ES-I3 (cell line): ENCODE measurements around the gene AFAP1.

Source experiments
- H3K36me3 ChIP-seq: 2 replicates; pipeline ENCODE4 v1.6.1; 2013; ENCODE audit warnings: mild to moderate bottlenecking, low read length, control low read depth, moderate library complexity; ENCODE audit not compliant: insufficient read depth
- H3K4me1 ChIP-seq: 2 replicates; pipeline ENCODE4 v1.6.1; 2013; ENCODE audit warnings: mild to moderate bottlenecking, control low read depth, low read length; ENCODE audit not compliant: insufficient read depth
- H3K9ac ChIP-seq: 2 replicates; pipeline ENCODE4 v1.6.1; 2013; ENCODE audit warnings: low read depth, mild to moderate bottlenecking, low read length, moderate library complexity
- H3K9me3 ChIP-seq: 2 replicates; pipeline ENCODE4 v1.6.1; 2013; ENCODE audit warnings: mild to moderate bottlenecking, low read length, moderate library complexity; ENCODE audit not compliant: control insufficient read depth, insufficient read depth

AFAP1 gene

DNA sequence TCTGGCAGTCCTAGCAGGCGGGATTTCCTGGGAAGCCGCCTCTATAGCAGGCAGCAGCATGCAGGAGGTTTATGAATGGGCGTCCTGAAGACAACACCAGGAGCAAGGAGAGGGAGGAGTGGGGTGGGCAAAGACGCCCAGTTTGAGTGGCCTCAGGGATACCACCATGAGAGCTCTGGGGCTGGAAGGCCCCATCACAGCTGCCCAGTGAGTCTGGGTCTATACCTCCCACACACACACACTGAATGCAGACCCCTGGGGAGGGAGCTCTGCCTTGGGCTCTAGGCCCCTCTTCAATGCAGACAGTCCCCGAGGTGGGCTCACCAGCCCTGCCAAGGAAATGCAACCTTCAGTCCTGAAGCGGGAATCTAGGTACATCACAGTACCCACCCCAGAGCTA, 98.6 kb downstream of the AFAP1 start:
- Histone ChIP-seq H3K4me1 (peaks cover 21% of the 10 kb centered on the region), H3K9ac (no peak overlapping the region), H3K36me3 (peaks cover 34% of the 10 kb centered on the region), H3K9me3 (no peaks in the 10 kb centered on the region)

DNA sequence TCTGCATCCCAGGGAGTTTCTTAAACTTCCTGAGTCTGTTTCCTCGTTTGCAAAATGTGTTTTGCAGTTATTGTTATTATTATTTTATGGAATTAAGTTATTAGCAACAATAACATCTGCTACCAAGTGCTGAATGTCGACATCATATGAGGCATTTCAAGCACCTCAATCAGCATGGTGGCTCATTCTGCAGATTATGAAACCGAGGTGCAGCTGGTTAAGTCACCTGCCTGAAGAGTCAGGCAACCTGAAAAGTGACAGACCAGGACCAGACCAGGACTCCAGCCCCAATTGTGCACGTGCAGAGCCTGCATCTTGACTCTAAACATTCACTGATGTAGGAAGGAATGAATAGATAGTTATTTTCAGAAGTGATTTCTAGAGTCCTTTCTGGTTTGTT, 99.8 kb downstream of the AFAP1 start:
- H3K9me3 ChIP-seq, result no peaks in the 10 kb centered on the region
- no peak overlapping the region for H3K9ac ChIP-seq
- peaks cover 37% of the 10 kb centered on the region for H3K36me3 ChIP-seq
- H3K4me1 ChIP-seq, result peaks cover 21% of the 10 kb centered on the region

DNA sequence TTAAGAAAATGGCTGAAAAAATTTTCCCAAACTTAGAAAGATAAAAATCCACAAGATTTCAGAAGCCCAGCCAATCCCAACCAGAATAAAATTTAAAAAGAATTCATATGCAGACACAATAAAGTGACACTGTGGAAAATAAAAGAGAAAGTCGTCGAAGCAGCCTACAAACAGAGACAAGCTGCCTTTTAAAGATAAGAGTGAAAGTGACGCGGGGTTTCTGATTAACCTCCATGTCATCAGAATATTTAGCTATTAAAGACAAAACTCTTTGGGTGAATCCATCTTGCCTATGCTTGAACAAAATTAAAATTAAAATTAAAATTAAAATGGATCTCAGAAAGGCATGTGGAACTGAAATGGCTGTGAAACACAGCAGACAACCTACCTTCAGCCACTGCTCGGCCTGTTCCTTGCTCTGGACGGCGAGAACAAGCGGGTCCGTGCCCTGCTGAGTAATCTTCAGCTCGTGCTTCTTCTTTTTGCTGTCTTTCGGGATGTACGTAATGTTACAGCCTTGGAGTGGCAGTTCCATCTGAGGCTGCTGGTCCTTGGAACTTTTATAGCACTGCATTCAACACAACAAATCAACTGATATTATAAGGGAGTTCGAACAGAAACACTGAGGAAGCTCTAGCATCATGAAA, 101.4 kb downstream of the AFAP1 start:
- no peak overlapping the region for H3K9ac ChIP-seq
- peaks cover 12% of the 10 kb centered on the region for H3K4me1 ChIP-seq
- no peaks in the 10 kb centered on the region; the same call in 1 of the 2 replicates for H3K9me3 ChIP-seq
- H3K36me3 ChIP-seq, result peaks cover 39% of the 10 kb centered on the region

DNA sequence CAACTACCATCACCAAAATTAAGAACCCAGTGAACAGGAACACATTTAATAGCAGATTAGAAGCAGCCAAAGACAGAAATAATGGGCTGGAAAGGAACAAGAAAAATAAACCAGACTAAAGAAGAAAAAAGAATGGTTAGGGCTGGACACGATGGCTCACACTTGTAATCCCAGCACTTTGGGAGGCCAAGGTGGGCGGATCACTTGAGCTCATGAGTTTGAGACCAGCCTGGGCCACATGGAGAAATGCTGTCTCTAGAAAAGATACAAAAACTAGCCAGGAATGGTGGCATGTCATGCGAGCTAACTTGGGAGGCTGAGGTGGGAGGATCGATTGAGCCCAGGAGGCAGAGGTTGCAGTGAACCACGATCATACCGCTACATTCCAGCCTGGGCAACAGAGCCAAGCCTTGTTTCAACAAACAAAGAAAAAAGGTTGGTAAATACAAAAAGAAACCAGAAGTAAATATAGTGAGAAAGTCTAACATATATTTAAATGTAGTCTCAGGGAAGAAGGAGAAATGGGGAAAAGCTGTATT, 102.0 kb downstream of the AFAP1 start:
- H3K9ac ChIP-seq, result no peak overlapping the region
- H3K4me1 ChIP-seq, result peaks cover 6% of the 10 kb centered on the region; the same call in 1 of the 2 replicates
- H3K9me3 ChIP-seq, result peaks cover under 1% of the 10 kb centered on the region; the same call in 1 of the 2 replicates
- peaks cover 39% of the 10 kb centered on the region for H3K36me3 ChIP-seq

DNA sequence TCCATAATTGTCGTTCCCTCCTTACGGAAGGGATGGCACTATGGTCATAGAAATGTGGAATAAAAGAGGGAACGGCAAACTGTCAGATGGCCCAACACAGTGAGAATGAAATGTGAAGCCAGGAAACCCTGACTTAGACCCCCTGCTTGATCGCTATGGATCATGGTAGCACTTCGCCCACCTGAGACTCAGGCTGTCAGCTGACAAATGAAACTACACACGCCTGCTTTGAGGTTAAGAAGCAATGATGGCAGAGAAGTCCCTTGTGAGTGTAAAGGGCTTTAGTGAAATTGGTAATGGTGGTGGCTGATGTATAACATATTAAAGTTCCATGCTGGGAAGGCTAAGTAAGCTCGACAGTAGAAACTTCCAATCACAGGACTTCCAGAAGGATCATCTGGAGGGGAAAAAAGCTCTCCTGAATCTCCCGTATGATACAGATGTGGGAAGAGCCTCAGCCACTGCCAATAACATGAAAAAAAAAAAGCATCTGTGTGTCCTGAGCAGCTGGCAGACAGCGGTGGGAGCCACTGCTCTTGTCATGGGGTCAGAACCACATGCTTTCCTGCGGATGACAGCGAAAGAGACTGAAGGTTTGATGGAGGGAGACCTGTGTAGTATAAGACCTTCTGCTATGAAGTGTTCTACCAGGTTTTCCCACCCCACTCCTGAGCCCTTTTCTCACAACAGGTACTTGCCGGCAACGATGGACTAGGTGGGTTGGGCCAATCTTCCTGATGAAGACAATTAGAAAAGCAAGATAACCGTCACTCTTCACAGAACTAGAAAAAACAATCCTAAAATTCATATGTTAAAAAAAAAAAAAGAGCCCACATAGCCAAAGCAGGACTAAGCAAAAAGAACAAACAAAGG, 107.6 kb downstream of the AFAP1 start:
- Histone ChIP-seq H3K9ac (no peak overlapping the region), H3K36me3 (peaks cover 25% of the 10 kb centered on the region), H3K4me1 (peaks cover 7% of the 10 kb centered on the region), H3K9me3 (peaks cover 3% of the 10 kb centered on the region; the same call in 1 of the 2 replicates)

DNA sequence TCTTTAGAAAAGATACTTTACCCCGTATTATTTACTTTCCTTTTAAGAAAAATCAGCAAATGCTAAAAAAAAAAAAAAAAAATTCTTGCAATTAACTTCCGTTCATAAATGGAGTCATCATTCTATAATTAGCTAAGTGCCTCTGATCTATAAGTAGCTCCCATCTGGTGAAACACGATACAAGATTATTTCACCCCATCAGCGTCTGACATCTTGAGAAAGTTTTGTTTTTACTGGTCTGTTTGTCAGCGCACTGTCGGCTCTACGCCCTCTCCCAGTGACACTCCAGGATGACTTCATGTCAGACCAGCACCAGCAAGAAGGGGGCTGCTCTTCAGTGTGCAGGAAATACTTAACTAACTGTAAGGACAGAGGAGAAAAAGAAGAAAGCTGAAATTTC, 108.3 kb downstream of the AFAP1 start:
- Histone ChIP-seq H3K36me3 (peaks cover 20% of the 10 kb centered on the region), H3K4me1 (peaks cover 15% of the 10 kb centered on the region), H3K9me3 (peaks cover 3% of the 10 kb centered on the region; the same call in 1 of the 2 replicates), H3K9ac (no peak overlapping the region)

DNA sequence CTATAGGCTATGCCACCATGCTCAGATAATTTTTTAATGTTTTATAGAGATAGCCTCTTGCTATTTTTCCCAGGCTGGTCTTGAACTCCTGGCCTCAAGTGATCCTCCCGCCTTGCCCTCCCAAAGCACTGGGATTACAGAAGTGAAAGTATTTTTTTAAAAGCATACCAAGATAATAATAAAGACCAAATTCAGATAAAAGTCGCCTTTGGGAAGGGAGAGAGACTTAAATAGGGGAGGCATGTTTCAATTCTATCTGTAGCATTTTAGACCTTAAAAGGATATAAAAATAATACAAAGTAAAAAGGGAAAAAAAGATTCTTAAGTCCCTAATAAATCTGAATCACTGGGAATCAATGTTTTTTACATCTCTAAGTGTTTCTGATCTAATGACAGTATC, 108.9 kb downstream of the AFAP1 start:
- Histone ChIP-seq H3K9ac (no peak overlapping the region), H3K9me3 (peaks cover 3% of the 10 kb centered on the region; the same call in 1 of the 2 replicates), H3K36me3 (peaks cover 14% of the 10 kb centered on the region; the same call in 1 of the 2 replicates), H3K4me1 (peaks cover 19% of the 10 kb centered on the region)

DNA sequence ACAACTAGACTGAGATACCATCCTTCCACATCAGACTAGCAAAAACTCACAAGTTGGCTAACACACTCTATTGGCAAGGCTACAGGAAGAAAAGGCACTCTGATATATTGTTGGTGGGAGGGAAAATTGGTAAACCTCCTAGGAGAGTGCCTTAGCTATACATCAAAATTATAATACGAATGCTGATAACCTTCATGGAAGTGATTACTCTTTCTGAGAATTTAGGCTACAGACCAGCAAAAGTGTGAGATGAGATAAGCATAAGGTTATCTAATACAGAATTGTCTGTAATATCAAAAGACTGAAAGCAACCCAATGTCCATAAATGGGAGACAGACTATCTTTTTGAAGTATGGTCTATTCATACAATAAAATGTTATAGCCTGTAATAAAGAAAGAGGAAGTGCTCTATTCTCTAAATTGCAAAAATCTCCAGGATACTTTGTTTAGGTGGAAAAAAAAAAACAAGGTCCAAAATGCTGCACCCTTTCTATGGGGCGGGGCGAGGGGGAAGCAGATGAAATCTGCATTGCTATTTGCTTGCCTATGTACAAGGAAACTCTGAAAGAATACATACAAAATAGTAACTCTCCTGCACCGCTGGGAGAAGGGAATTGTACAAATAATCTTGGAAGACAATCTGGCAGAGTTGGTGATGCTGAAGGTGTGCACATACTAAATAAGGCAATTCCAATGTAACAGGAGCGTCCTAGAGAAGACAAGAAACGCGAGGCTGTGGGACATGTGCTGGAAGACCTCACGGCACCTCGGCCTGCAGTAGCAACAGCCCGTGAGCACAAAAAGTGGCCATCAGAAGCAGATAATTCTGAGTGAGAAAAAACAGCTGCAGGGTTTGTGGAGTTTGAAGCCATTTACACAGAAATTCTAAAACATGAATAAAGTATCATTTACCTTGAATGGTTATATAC, 109.7 kb downstream of the AFAP1 start:
- peaks cover 25% of the 10 kb centered on the region for H3K4me1 ChIP-seq
- no peak overlapping the region for H3K9ac ChIP-seq
- peaks cover 14% of the 10 kb centered on the region; the same call in 1 of the 2 replicates for H3K36me3 ChIP-seq
- peaks cover 3% of the 10 kb centered on the region; the same call in 1 of the 2 replicates for H3K9me3 ChIP-seq

DNA sequence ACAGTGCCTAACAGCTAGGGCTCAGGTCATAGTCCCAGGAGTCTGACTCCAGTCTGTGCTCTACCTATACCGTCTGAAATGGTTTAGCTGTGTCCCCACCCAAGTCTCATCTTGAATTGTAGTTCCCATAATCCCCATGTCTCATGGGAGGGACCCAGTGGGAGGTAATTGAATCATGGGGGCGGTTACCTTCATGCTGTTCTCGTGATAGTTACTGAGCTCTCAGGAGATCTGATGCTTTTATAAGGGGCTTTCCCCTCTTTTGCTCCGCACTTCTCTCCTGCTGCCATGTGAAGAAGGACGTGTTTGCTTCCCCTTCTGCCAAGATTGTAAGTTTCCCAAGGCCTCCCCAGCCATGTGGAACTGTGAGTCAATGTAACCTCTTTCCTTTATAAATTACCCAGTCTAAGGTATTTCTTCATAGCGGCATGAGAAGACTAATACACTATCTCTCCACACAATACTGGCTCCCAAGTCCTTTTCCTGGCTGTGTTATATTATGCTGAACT, 110.8 kb downstream of the AFAP1 start:
- Histone ChIP-seq H3K9me3 (peaks cover 3% of the 10 kb centered on the region; the same call in 1 of the 2 replicates), H3K9ac (no peak overlapping the region), H3K36me3 (peaks cover 14% of the 10 kb centered on the region; the same call in 1 of the 2 replicates), H3K4me1 (peaks cover 25% of the 10 kb centered on the region)

DNA sequence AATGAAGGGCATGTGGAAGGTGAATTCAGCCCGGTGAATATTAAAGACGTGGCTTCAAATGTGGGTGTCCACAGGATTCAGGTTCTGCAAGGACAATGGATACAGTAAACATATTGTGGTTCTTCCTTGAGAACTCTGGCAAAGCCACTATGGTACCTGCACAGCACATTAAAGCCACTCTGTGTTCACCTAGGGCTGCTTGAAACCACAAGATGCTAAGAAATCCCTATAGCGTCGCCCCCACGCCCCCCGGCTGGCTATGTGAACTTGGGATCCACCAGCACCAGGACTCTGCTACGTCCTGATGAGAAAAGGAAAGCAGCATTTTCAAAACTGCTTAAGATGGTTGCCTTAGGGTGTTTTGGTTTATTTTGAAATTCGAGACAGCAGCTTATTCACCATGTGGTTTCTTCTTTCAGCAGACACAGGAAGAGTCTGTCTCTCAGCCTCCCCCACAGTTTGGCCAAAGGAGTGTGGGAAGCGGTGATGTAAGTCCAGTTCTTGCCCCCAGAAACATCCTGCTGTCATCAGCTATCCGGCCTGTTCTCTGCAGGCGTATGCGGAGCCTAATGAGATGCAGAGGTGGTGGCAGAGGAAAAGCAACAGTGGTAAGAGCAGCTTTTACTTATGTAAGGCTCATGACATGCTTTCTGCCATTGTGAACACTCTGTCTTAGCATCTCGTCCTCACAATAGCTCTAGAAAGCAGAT, 111.5 kb downstream of the AFAP1 start:
- H3K4me1 ChIP-seq, result peaks cover 25% of the 10 kb centered on the region
- H3K9me3 ChIP-seq, result peaks cover 3% of the 10 kb centered on the region; the same call in 1 of the 2 replicates
- H3K36me3 ChIP-seq, result peaks cover 12% of the 10 kb centered on the region; the same call in 1 of the 2 replicates
- no peak overlapping the region for H3K9ac ChIP-seq

DNA sequence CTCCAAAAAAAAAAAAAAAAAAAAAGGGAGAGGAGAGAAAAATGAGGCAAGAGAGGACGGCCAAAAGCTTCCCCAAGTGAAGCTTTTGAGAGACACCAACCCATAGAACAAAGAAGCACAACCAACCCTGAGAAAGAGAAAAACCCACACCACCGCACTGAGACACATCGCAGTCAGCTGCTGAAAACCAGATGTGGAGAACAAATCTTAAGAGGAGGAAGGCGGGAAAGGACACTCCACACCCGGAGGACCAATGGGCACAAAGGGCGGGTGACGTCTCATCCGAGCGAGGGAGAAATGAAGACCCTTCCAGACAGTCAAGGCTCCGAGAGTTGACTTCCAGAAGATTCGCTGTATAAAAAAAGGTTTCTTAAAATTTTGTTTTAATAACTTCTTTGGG, 112.1 kb downstream of the AFAP1 start:
- no peak overlapping the region for H3K9ac ChIP-seq
- peaks cover 9% of the 10 kb centered on the region; the same call in 1 of the 2 replicates for H3K36me3 ChIP-seq
- H3K9me3 ChIP-seq, result peaks cover 2% of the 10 kb centered on the region; the same call in 1 of the 2 replicates
- peaks cover 25% of the 10 kb centered on the region for H3K4me1 ChIP-seq

DNA sequence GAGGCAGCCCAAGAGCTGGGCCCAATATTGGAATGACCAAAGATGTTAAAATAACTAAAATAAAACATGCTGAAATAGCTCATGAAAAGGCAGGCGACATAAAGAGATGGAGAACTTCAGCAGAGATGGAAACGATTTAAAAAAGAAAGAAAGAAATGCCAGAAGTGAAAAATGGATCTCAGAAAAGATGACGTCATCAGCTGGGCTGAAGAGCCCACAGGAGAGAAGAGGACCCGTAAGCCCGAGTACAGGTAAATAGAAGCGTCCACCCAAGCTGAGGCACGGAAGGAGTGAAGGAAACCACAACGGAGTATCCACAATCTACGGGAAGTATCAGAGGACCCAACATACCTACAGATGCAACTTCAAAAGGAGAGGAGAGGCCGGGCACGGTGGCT, 112.8 kb downstream of the AFAP1 start:
- Histone ChIP-seq H3K4me1 (peaks cover 25% of the 10 kb centered on the region), H3K9ac (no peak overlapping the region), H3K9me3 (no peaks in the 10 kb centered on the region), H3K36me3 (peaks cover 6% of the 10 kb centered on the region; the same call in 1 of the 2 replicates)
